GM12801 (cell line): ENCODE measurements around the gene POLD2.

Experiments used
- CTCF ChIP-seq: IDR thresholded peaks from one replicate; pipeline ENCODE4 v1.5.1; 2011; ENCODE audit warnings: control low read depth; ENCODE audit not compliant: insufficient read length; ENCODE audit errors: extremely low read depth

Gene POLD2

GRCh38 chr7:44112231-44112996, 10.9 kb downstream of the POLD2 start:
- TF ChIP-seq CTCF = no peak

- no peak for TF ChIP-seq CTCF
Measured at GRCh38 chr7:44111761-44112160, 11.6 kb downstream of the POLD2 start.

- TF ChIP-seq CTCF = no peak
Measured at GRCh38 chr7:44110719-44111635, 12.4 kb downstream of the POLD2 start.

GRCh38 chr7:44109991-44110390, 13.4 kb downstream of the POLD2 start:
- no peak for TF ChIP-seq CTCF

- no peak for TF ChIP-seq CTCF
Measured at GRCh38 chr7:44108768-44109750, 14.3 kb downstream of the POLD2 start.

- no peak for TF ChIP-seq CTCF
Measured at GRCh38 chr7:44107961-44108767, 15.2 kb downstream of the POLD2 start.
